GM23338 (cell line): Measurements from ENCODE around the gene UBASH3B. TPM values are rescaled to one million over a fixed set of nuclear protein-coding genes. Genes with fewer than 3 reads are reported as not detected.

Experiments used
- ATAC-seq: fragments of 200-7000 bp; cut with Tn5 transposase; 3 replicates; pipeline ENCODE4 v1.9.1; 2020
- DNase-seq: peaks from one replicate; pipeline ENCODE4 v3.0.0-alpha.2; 2015; ENCODE audit warnings: low spot score
- H2AFZ ChIP-seq: fragments of 200-600 bp; sonication (generic); 2 replicates; pipeline ENCODE4 v1.8.0; 2016; ENCODE audit warnings: antibody characterized with exemption, mild to moderate bottlenecking, moderate library complexity
- H3F3A ChIP-seq: fragments of 200-600 bp; sonication (generic); replicated peaks from 2 replicates; pipeline ENCODE4 v1.8.0; 2017; ENCODE audit warnings: antibody characterized with exemption, mixed run types, low read depth
- H3K27ac ChIP-seq: fragments of 200-600 bp; sonication (generic); 2 replicates; pipeline ENCODE4 v1.6.1; 2016; ENCODE audit warnings: low read depth
- H3K27me3 ChIP-seq: fragments of 200-600 bp; sonication (generic); 2 replicates; pipeline ENCODE4 v1.8.0; 2016; ENCODE audit warnings: mild to moderate bottlenecking, mixed run types, moderate library complexity; ENCODE audit not compliant: insufficient read depth
- H3K36me3 ChIP-seq: fragments of 200-600 bp; sonication (generic); 2 replicates; pipeline ENCODE4 v1.8.0; 2016; ENCODE audit warnings: mild to moderate bottlenecking; ENCODE audit not compliant: insufficient read depth
- H3K4me1 ChIP-seq: fragments of 200-600 bp; sonication (generic); 2 replicates; pipeline ENCODE4 v1.8.0; 2016; ENCODE audit warnings: mild to moderate bottlenecking, moderate library complexity; ENCODE audit not compliant: insufficient read depth
- H3K4me2 ChIP-seq: fragments of 200-600 bp; sonication (generic); 2 replicates; pipeline ENCODE4 v1.7.1; 2017; ENCODE audit warnings: mixed run types
- H3K4me3 ChIP-seq: fragments of 200-600 bp; sonication (generic); 2 replicates; pipeline ENCODE4 v1.6.1; 2016; ENCODE audit warnings: mixed run types
- H3K79me2 ChIP-seq: fragments of 200-600 bp; sonication (generic); replicated peaks from 2 replicates; pipeline ENCODE4 v1.8.0; 2017; ENCODE audit warnings: mild to moderate bottlenecking; ENCODE audit not compliant: insufficient read depth
- H3K9me2 ChIP-seq: fragments of 200-600 bp; sonication (generic); 2 replicates; pipeline ENCODE4 v1.8.0; 2017; ENCODE audit not compliant: insufficient read depth
- H4K20me1 ChIP-seq: fragments of 200-600 bp; sonication (generic); replicated peaks from 2 replicates; pipeline ENCODE4 v1.8.0; 2017; ENCODE audit warnings: mild to moderate bottlenecking; ENCODE audit not compliant: insufficient read depth
- H3K27ac Mint-ChIP-seq: 2 replicates; pipeline ENCODE4 v1.8.0; 2020; ENCODE audit warnings: inconsistent platforms, mild to moderate bottlenecking, moderate library complexity, mixed read lengths
- H3K27me3 Mint-ChIP-seq: 3 replicates; pipeline ENCODE4 v1.8.0; 2022; ENCODE audit warnings: low read depth, mild to moderate bottlenecking, moderate library complexity, mixed read lengths, inconsistent platforms; ENCODE audit not compliant: insufficient read depth, poor library complexity
- H3K36me3 Mint-ChIP-seq: 3 replicates; pipeline ENCODE4 v1.8.0; 2021; ENCODE audit warnings: low read depth, mild to moderate bottlenecking, inconsistent platforms, moderate library complexity, mixed read lengths
- H3K4me1 Mint-ChIP-seq: 3 replicates; pipeline ENCODE4 v1.8.0; 2020; ENCODE audit warnings: mild to moderate bottlenecking, inconsistent platforms, mixed read lengths
- H3K4me3 Mint-ChIP-seq: 3 replicates; pipeline ENCODE4 v1.8.0; 2021; ENCODE audit warnings: moderate library complexity, mild to moderate bottlenecking, inconsistent platforms, mixed read lengths
- H3K9me3 Mint-ChIP-seq: 3 replicates; pipeline ENCODE4 v1.8.0; 2020; ENCODE audit warnings: moderate library complexity, mild to moderate bottlenecking, inconsistent platforms, mixed read lengths
- CREB1 ChIP-seq: fragments of 250-450 bp; sonication (Bioruptor Pico); IDR thresholded peaks from 2 replicates; pipeline ENCODE4 v1.5.0; 2020; ENCODE audit warnings: low read depth, mild to moderate bottlenecking, moderate library complexity
- CTCF ChIP-seq, 2 experiments: fragments of 200-600 bp in 1 of 2; sonication (generic) in 1 of 2; conservative IDR thresholded peaks; 2 replicates each; pipeline versions ENCODE4 v1.5.1 to v1.6.1; 2016 to 2017; ENCODE audit warnings: antibody characterized with exemption in 2 of 2, low read depth in 2 of 2, mild to moderate bottlenecking in 2 of 2, moderate library complexity in 1 of 2
- EZH2phosphoT487 ChIP-seq: fragments of 200-600 bp; sonication (generic); IDR thresholded peaks from one replicate; pipeline ENCODE4 v1.8.1; 2018; ENCODE audit warnings: antibody characterized with exemption; ENCODE audit not compliant: unreplicated experiment
- NANOG ChIP-seq: IDR thresholded peaks from 2 replicates; pipeline ENCODE4 v1.6.1; 2016; ENCODE audit warnings: antibody characterized with exemption, borderline replicate concordance
- POLR2AphosphoS5 ChIP-seq: IDR thresholded peaks from 2 replicates; pipeline ENCODE4 v1.6.1; 2016; ENCODE audit warnings: antibody characterized with exemption, low read depth
- REST ChIP-seq: IDR thresholded peaks from one replicate; pipeline ENCODE4 v1.6.1; 2018; ENCODE audit warnings: antibody characterized with exemption; ENCODE audit not compliant: unreplicated experiment
- STAT1 ChIP-seq: IDR thresholded peaks from one replicate; pipeline ENCODE4 v1.6.1; 2016; ENCODE audit warnings: antibody characterized with exemption; ENCODE audit not compliant: unreplicated experiment
- ZNF114 ChIP-seq: fragments of 250-450 bp; sonication (Bioruptor Pico); IDR thresholded peaks from 2 replicates; pipeline ENCODE4 v1.5.0; 2020; ENCODE audit warnings: mild to moderate bottlenecking, moderate library complexity
- ZNF331 ChIP-seq: fragments of 250-450 bp; sonication (Bioruptor Pico); IDR thresholded peaks from 2 replicates; pipeline ENCODE4 v1.5.0; 2020; ENCODE audit warnings: low read depth, mild to moderate bottlenecking, moderate library complexity
- ZNF462 ChIP-seq: fragments of 250-450 bp; sonication (Bioruptor Pico); IDR thresholded peaks from 2 replicates; pipeline ENCODE4 v1.5.0; 2020; ENCODE audit warnings: mild to moderate bottlenecking, moderate library complexity
- polyA plus RNA-seq: library from polyadenylated mRNA; unstranded; fragments of >200 nt; fragmentation: Nextera tagmentation; extraction: Ambion mirVana; gene quantifications from 2 replicates; pipeline ENCODE4 v1.2.1, GENCODE V29; 2016
- total RNA-seq: library from RNA; depleted of rRNA; stranded (reverse); fragments of >200 nt; shearing (Covaris generic); gene quantifications from 2 replicates; pipeline ENCODE4 v1.2.3, GENCODE V29; 2014

UBASH3B gene
- total and polyA plus RNA-seq, 2 experiments from 2014 or later = 2.1 to 12.0 TPM

DNA sequence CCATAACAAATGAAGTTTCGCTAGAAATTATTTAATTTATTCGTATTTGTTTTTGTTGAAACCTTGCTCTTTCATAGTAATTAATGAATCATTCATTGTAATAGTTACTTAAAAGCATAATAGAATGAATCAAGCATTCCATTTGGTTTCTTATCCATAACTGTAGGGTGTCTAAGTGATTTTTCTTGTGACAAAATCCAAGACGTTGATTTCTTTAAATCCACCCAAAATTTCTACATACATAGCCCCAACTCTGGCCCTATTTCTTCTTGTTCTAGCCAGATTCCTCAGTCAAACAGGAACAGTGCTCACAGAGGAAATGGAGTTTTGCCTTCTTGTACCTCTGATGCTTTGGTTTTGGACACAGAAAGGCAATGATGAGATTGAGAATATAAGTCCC, 25.5 kb downstream of the UBASH3B start:
- Histone ChIP-seq H3K27ac (no peak overlapping the region), H3K9me2 (no peaks in the 10 kb centered on the region), H3K4me3 (no peak overlapping the region), H3K4me1 (no peaks in the 10 kb centered on the region), H3K36me3 (no peaks in the 10 kb centered on the region), H4K20me1 (no peaks in the 10 kb centered on the region), H2AFZ (no peak overlapping the region), H3K4me2 (no peak overlapping the region), H3F3A (no peaks in the 10 kb centered on the region), H3K27me3 (no peaks in the 10 kb centered on the region), H3K79me2 (no peaks in the 10 kb centered on the region; the same call in 1 of the 2 replicates)
- ATAC-seq (no peak), DNase-seq (no peak)
- Mint-ChIP-seq H3K36me3 (no peaks in the 10 kb centered on the region), H3K4me3 (no peak overlapping the region), H3K9me3 (no peaks in the 10 kb centered on the region), H3K27me3 (no peaks in the 10 kb centered on the region), H3K4me1 (peaks cover 8% of the 10 kb centered on the region; the same call in 2 of the 3 replicates), H3K27ac (no peak overlapping the region)
- TF ChIP-seq ZNF331 (CRISPR knock-in tag) (no peak), ZNF114 (CRISPR knock-in tag) (no peak), POLR2AphosphoS5 (no peak), STAT1 (no peak), ZNF462 (CRISPR knock-in tag) (no peak), EZH2phosphoT487 (no peak)

DNA sequence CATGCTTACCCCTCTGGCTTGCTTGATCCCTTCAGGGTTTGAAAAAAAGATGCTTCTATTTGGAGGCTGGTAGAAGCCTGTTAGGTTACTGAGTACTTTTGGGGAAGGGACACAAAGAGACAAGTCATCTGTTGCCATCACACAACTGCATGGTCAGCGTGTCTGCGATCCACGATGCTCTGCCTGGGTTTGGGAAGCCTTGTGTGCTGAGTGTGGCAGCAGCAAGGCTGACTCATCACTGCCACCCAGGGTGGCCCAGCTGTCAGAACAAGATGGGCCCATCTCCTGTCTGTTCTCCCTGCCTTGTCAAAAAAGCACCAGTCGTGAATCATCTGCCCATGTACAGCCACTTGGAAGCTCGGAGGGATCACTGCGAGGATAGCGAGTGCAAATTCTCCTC, 26.2 kb downstream of the UBASH3B start:
- no peaks in the 10 kb centered on the region for H3K27me3 ChIP-seq
- DNase-seq (no peak), ATAC-seq (peak; percentile 80)
- Mint-ChIP-seq H3K36me3 (no peaks in the 10 kb centered on the region), H3K27ac (no peak overlapping the region), H3K4me3 (no peak overlapping the region), H3K4me1 (peaks cover 6% of the 10 kb centered on the region; the same call in 2 of the 3 replicates), H3K27me3 (no peaks in the 10 kb centered on the region), H3K9me3 (no peaks in the 10 kb centered on the region)
- no peaks in the 10 kb centered on the region; the same call in 1 of the 2 replicates for H3K79me2 ChIP-seq
- H3K4me2 ChIP-seq = no peak overlapping the region
- no peaks in the 10 kb centered on the region for H3K36me3 ChIP-seq
- H4K20me1 ChIP-seq = no peaks in the 10 kb centered on the region
- no peaks in the 10 kb centered on the region for H3F3A ChIP-seq
- H3K27ac ChIP-seq = no peak overlapping the region
- no peaks in the 10 kb centered on the region for H3K4me1 ChIP-seq
- H3K9me2 ChIP-seq = no peaks in the 10 kb centered on the region
- H3K4me3 ChIP-seq = no peak overlapping the region
- no peak overlapping the region for H2AFZ ChIP-seq
- TF ChIP-seq REST (no peak), EZH2phosphoT487 (no peak), CTCF (conservative IDR thresholded peaks at IDR 0.05; ENCODE audit: low read depth in 2 of 2) (peak in 1 of 2 experiments; percentile 16; a peak in 1 of 4 replicates), NANOG (no peak), CREB1 (CRISPR knock-in tag) (no peak)
